Lung (tissue), 12 donors: Measurements from ENCODE around the gene RAPGEF1. TPM values are rescaled to one million over a fixed set of nuclear protein-coding genes. Genes with fewer than 3 reads are reported as not detected.
A peak's percentile ranks its signal among the peaks of the same experiment; 100 is the strongest.

Source experiments
- ATAC-seq: fragments of 200-7000 bp; cut with Tn5 transposase; one replicate; pipeline ENCODE4 v1.9.1; 2020; ENCODE audit warnings: moderate number of reproducible peaks; ENCODE audit not compliant: insufficient read depth, low FRiP score
- DNase-seq, 3 donors: peaks; one replicate each; pipeline ENCODE4 v3.0.0-alpha.2; 2013 to 2017
- H3K27ac ChIP-seq, 2 donors: one replicate each; pipeline ENCODE4 v1.5.1; 2013; ENCODE audit warnings: mild to moderate bottlenecking in 2 of 2, moderate library complexity in 2 of 2, control low read depth in 1 of 2, inconsistent platforms in 1 of 2, low read depth in 1 of 2, low read length in 1 of 2
- H3K27me3 ChIP-seq, 3 donors: one replicate each; pipeline ENCODE4 v1.5.1; 2013; ENCODE audit warnings: low read length in 2 of 3; ENCODE audit not compliant: control insufficient read depth in 3 of 3, insufficient read depth in 3 of 3
- H3K36me3 ChIP-seq, 4 donors: one replicate each; pipeline ENCODE4 v1.5.1; 2013; ENCODE audit warnings: low read length in 4 of 4, mild to moderate bottlenecking in 1 of 4, moderate library complexity in 1 of 4; ENCODE audit not compliant: control insufficient read depth in 4 of 4, insufficient read depth in 4 of 4
- H3K4me1 ChIP-seq, 5 donors: one replicate each; pipeline ENCODE4 v1.5.1; 2013; ENCODE audit warnings: low read length in 5 of 5, mild to moderate bottlenecking in 2 of 5, moderate library complexity in 1 of 5; ENCODE audit not compliant: control insufficient read depth in 5 of 5, insufficient read depth in 5 of 5
- H3K4me3 ChIP-seq: one replicate; pipeline ENCODE4 v1.5.1; 2013; ENCODE audit warnings: mild to moderate bottlenecking, control low read depth, moderate library complexity
- H3K9ac ChIP-seq, 2 donors: one replicate each; pipeline ENCODE4 v1.5.1; 2013; ENCODE audit warnings: low read length in 2 of 2, control low read depth in 1 of 2; ENCODE audit not compliant: insufficient read depth in 1 of 2
- H3K9me3 ChIP-seq, 4 donors: one replicate each; pipeline ENCODE4 v1.5.1; 2013; ENCODE audit warnings: low read length in 3 of 4, mild to moderate bottlenecking in 1 of 4, moderate library complexity in 1 of 4; ENCODE audit not compliant: control insufficient read depth in 4 of 4, insufficient read depth in 3 of 4
- CTCF ChIP-seq: IDR thresholded peaks from 2 replicates; pipeline ENCODE4 v1.5.1; 2012; ENCODE audit warnings: mild to moderate bottlenecking; ENCODE audit errors: control extremely low read depth, extremely low read depth
- WGBS, 2 donors: extraction: QIAGEN DNeasy Blood & Tissue Kit; methylation state at CpG; one replicate each; pipeline ENCODE4 v1.1.7; 2013; 5-methylcytosine and 5-hydroxymethylcytosine counted together
- polyA plus RNA-seq, 2 donors: library from polyadenylated mRNA; stranded (reverse); fragments of 200-250 nt; gene quantifications; one replicate each; pipeline ENCODE4 v1.2.1, GENCODE V29; 2013
- total RNA-seq, 2 donors: library from RNA; depleted of rRNA in 1 of 2; stranded (reverse); fragments of >200 nt in 1 of 2; gene quantifications; one replicate each; pipeline ENCODE4 v1.2.1, GENCODE V29; 2014 to 2021
- donor health status: control.
- donor health status: control.
- donor health status: Bipolar disorder and iron deficiency.
- donor health status: healthy.
- donor health status: DM: yes; HTN: yes; CAD: no.

The RAPGEF1 gene
- total and polyA plus RNA-seq, 4 donors = 38.9 to 134 (median 55.1) TPM

GRCh38 chr9:131703697-131704096 is 36.2 kb downstream of the RAPGEF1 start:
- DNase-seq (no peak), ATAC-seq (no peak)
- TF ChIP-seq CTCF = no peak
- Histone ChIP-seq H3K27me3 (no peaks in the 10 kb centered on the region), H3K4me3 (no peak overlapping the region), H3K4me1 (peaks cover 7 to 33% (median 20%) of the 10 kb centered on the region in 5 donors), H3K36me3 (peaks cover 0 to 2% (median 0%) of the 10 kb centered on the region in 4 donors), H3K9me3 (no peaks in the 10 kb centered on the region), H3K9ac (no peak overlapping the region), H3K27ac (peak overlapping the region in 1 of 2 donors; percentile 33)
- WGBS, 2 donors = 82 to 89% methylated on average over 4 of the region's 4 CpGs

- Histone ChIP-seq H3K27ac (no peak overlapping the region), H3K9ac (no peak overlapping the region), H3K4me3 (no peak overlapping the region), H3K9me3 (no peaks in the 10 kb centered on the region), H3K4me1 (peaks cover 0 to 39% (median 20%) of the 10 kb centered on the region in 5 donors), H3K36me3 (peaks cover 0 to 2% (median 0%) of the 10 kb centered on the region in 4 donors), H3K27me3 (no peaks in the 10 kb centered on the region)
- no peak for TF ChIP-seq CTCF
- DNase-seq (no peak), ATAC-seq (no peak)
- 96% methylated on average over 8 of the region's 8 CpGs for WGBS, 2 donors
These were observed 37.0 kb downstream of the RAPGEF1 start for GRCh38 chr9:131702911-131703310.

GRCh38 chr9:131701789-131702337 is 38.0 kb downstream of the RAPGEF1 start:
- Histone ChIP-seq H3K4me3 (no peak overlapping the region), H3K9ac (no peak overlapping the region), H3K9me3 (no peaks in the 10 kb centered on the region), H3K4me1 (peaks cover 5 to 49% (median 26%) of the 10 kb centered on the region in 5 donors), H3K27ac (no peak overlapping the region), H3K27me3 (no peaks in the 10 kb centered on the region), H3K36me3 (peaks cover 0 to 2% (median 0%) of the 10 kb centered on the region in 4 donors)
- DNase-seq (no peak), ATAC-seq (no peak)
- 95% methylated on average over 6 of the region's 6 CpGs for WGBS, 2 donors
- no peak for TF ChIP-seq CTCF

- DNase-seq (no peak), ATAC-seq (no peak)
- no peak overlapping the region for H3K27ac ChIP-seq
- no peak overlapping the region for H3K9ac ChIP-seq
- H3K27me3 ChIP-seq = no peaks in the 10 kb centered on the region
- H3K36me3 ChIP-seq = peaks cover 0 to 2% (median 0%) of the 10 kb centered on the region in 4 donors
- H3K9me3 ChIP-seq = no peaks in the 10 kb centered on the region
- TF ChIP-seq CTCF = no peak
- WGBS, 2 donors = 98 to 100% methylated on average over 1 of the region's 1 CpG
- no peak overlapping the region for H3K4me3 ChIP-seq
- peaks cover 5 to 46% (median 28%) of the 10 kb centered on the region in 5 donors for H3K4me1 ChIP-seq
These were observed 38.5 kb downstream of the RAPGEF1 start for GRCh38 chr9:131701436-131701781.
